ENCODE measurements around the gene DUS4L. TPM values are rescaled to one million over a fixed set of nuclear protein-coding genes. Genes with fewer than 3 reads are reported as not detected.
"Not testable (repeated sequence)": the region's sequence is repeated elsewhere in the genome, so short reads cannot be mapped to it uniquely, and the experiment has no call there.

The DUS4L gene
- total RNA-seq (2014; rRNA removed; shearing (Covaris generic)): 12.5 and 16.0 TPM in 2 replicates

DNA sequence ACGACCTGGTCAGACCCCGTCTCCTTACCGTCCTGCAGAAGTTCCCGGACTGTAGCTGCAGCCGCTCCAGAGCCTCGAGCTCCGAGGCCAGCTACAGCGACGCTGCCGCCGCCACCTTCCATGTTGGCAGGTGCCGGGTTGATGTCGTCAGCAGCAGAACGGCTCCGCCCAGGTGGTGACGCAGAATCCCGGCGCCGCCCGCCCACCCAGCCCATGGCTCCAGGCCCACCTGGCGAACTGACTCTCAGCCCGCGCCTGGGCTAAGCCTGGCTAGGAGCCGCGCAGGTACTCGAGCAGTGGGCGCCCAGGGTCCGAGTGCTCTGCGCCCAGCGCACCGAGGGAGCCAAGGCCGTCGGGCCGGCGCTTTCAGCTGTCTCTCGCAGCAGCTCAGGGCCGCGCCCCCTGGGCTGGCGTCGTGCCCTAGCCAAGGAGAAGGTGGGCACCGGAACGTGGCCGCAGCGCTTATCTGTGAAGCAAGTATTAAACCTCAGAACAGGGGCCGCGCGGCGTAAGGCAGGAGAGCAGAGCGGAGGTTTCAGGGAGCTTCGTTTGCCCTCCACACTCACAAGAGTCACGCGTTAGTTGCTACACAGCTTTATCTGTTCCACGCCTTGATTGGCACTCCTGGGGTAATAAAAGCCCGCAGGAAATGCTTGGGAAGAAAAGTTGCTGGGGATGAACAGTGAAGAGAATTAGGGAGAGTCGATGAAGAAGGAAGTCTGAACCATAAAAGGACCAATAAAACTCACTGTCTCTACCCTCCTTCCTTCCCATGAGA, at the start of gene DUS4L, which contains the start of gene COG5:
Gene DUS4L (plus strand): TSS at position 197 of the 778 bp plus-strand sequence. CDS start 3,100 bp downstream, outside the sequence.
Gene COG5 (minus strand): TSS at position 146 of the 778 bp plus-strand sequence. CDS start 24 bp downstream, at position 122.
- H3K27ac ChIP-seq: peak within 1 kb of the TSS; percentile 75
- DNase-seq: peak; percentile 77 to 85

DNA sequence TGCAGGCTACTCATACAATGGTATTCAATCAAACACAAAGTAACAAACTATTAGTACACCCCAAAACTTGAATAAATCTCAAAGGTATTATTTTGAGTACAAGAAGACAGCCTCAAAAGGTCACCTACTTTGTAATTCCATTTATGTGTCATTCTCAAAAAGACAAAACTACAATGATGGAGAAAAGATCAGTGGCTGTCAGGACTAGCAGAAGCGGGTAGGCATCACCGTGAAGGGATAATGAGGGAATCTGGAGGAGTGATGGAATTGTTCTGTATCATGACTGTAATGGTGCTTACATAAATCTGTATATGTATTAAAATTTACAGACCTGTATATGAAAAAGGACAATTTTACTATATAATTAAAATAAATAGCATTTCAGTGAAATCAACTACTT, 37.1 kb upstream of the DUS4L start:
- H3K36me3 ChIP-seq: peaks cover 3% of the 10 kb centered on the region
- H3K27me3 ChIP-seq: no peaks in the 10 kb centered on the region
- H3K9me3 ChIP-seq (replicated peaks): 0 out of 2 replicates have a peak, but pooled peaks cover 4% of the 10 kb centered on the region
- H3K4me3 ChIP-seq: no peak overlapping the region
- DNase-seq: no peak
- H3K4me1 ChIP-seq: no peaks in the 10 kb centered on the region
- no peak overlapping the region for H3K27ac ChIP-seq

More for the DNA sequence above, at the start of gene DUS4L, which contains the start of gene COG5:
- Histone ChIP-seq H3K4me3 (peak within 1 kb of the TSS; percentile 88), H3K27me3 (no peaks in the 10 kb centered on the region), H3K4me1 (peaks cover 11% of the 10 kb centered on the region), H3K36me3 (no peaks in the 10 kb centered on the region; the same call in 1 of the 2 replicates), H3K9me3 (replicated peaks) (no peaks in the 10 kb centered on the region)

DNA sequence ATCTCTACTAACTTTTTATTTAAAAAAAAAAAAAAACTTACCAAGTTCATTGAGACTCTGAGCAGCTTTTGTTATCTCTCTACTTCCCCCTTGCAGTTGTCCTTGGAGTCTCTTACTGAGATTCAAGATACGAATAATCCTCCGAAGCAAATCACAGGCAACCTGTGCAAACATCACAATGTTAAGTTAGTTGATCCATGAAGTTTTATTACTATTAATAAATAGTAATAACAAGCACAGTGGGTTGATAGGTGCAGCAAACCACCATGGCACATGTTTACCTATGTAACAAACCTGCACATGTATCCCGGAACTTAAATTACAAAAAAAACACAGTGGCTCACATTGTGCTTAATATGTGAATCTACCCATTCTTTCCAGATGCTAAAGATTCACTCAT, 36.6 kb upstream of the DUS4L start:
- Histone ChIP-seq H3K4me1 (no peaks in the 10 kb centered on the region), H3K27me3 (no peaks in the 10 kb centered on the region), H3K27ac (no peak overlapping the region), H3K4me3 (no peak overlapping the region), H3K36me3 (peaks cover 4% of the 10 kb centered on the region; the same call in 1 of the 2 replicates), H3K9me3 (replicated peaks) (0 out of 2 replicates have a peak, but pooled peaks cover 4% of the 10 kb centered on the region)
- DNase-seq: no peak

DNA sequence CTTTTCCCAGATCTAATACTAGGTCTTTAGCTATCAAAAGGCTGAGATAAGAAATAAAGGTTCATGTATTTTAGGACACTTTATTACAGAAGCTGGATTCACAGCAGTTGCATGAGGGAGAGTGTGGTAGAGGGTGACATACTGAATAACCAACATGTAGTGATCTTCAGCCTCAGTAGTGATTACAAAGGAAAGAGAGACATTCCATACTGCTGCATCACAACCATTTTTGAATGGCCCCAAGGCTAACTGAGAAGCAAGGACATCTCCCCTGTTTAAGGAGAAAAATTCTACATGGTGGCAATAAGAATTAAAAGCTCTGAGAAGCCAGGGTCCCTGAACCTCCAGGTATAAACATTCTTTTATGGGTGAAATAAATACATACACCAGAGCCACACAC, 35.3 kb upstream of the DUS4L start:
- no peak overlapping the region for H3K4me3 ChIP-seq
- no peaks in the 10 kb centered on the region for H3K4me1 ChIP-seq
- H3K27me3 ChIP-seq: no peaks in the 10 kb centered on the region
- H3K9me3 ChIP-seq (replicated peaks): 0 out of 2 replicates have a peak, but pooled peaks cover 4% of the 10 kb centered on the region
- no peak for DNase-seq
- peaks cover 6% of the 10 kb centered on the region; the same call in 1 of the 2 replicates for H3K36me3 ChIP-seq
- no peak overlapping the region for H3K27ac ChIP-seq

DNA sequence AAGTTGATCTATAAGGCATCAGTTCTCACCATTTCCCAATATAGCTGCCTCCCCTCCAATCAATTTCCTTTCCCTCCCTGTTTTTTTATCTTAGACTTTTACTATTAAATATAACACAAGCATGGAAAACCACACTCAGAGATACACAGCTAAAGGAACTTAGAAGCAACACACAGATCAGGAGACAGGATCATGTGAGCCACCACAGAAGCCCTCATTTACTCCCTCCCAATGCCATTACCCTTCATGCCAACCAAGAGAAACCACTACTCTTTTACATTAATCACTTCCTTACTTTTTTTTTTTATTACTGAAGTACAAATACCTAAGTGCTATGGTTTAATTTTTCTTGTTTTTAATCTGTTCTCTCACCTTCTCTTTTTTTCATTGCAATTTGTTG, 33.0 kb upstream of the DUS4L start:
- no peaks in the 10 kb centered on the region for H3K4me1 ChIP-seq
- no peak overlapping the region for H3K27ac ChIP-seq
- H3K36me3 ChIP-seq: peaks cover 6% of the 10 kb centered on the region; the same call in 1 of the 2 replicates
- no peak for DNase-seq
- no peaks in the 10 kb centered on the region for H3K27me3 ChIP-seq
- H3K4me3 ChIP-seq: no peak overlapping the region
- H3K9me3 ChIP-seq (replicated peaks): no peaks in the 10 kb centered on the region

DNA sequence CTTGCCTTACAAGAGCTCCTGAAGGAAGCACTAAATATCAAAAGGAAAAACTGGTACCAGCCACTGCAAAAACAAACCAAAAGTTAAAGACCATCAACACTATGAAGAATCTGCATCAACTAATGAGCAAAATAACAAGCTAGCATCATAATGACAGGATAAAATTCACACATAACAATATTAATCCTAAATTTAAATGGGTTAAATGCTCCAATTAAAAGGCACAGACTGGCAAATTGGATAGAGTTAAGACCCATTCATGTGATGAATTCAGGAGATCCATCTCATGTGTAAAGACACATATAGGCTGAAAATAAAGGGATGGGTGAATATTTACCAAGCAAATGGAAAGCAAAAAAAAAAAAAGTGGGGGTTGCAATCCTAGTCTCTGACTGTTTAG, 29.6 kb upstream of the DUS4L start:
- Histone ChIP-seq H3K27ac (no peak overlapping the region), H3K9me3 (replicated peaks) (peaks cover 8% of the 10 kb centered on the region), H3K27me3 (no peaks in the 10 kb centered on the region), H3K4me3 (no peak overlapping the region), H3K36me3 (peaks cover 10% of the 10 kb centered on the region), H3K4me1 (no peaks in the 10 kb centered on the region)
- no peak for DNase-seq

GRCh38 chr7:107537228-107537627, 26.5 kb upstream of the DUS4L start:
- not testable (repeated sequence) for H3K27ac ChIP-seq; H3K9me3 ChIP-seq (replicated peaks); H3K36me3 ChIP-seq; H3K4me3 ChIP-seq; DNase-seq; H3K4me1 ChIP-seq; H3K27me3 ChIP-seq

- H3K27ac ChIP-seq: no peak overlapping the region
- H3K4me1 ChIP-seq: no peaks in the 10 kb centered on the region
- DNase-seq: no peak
- no peak overlapping the region for H3K4me3 ChIP-seq
- H3K9me3 ChIP-seq (replicated peaks): peaks cover 8% of the 10 kb centered on the region
- peaks cover 6% of the 10 kb centered on the region for H3K36me3 ChIP-seq
- H3K27me3 ChIP-seq: no peaks in the 10 kb centered on the region
Observed at GRCh38 chr7:107538001-107538400, 25.8 kb upstream of the DUS4L start.

DNA sequence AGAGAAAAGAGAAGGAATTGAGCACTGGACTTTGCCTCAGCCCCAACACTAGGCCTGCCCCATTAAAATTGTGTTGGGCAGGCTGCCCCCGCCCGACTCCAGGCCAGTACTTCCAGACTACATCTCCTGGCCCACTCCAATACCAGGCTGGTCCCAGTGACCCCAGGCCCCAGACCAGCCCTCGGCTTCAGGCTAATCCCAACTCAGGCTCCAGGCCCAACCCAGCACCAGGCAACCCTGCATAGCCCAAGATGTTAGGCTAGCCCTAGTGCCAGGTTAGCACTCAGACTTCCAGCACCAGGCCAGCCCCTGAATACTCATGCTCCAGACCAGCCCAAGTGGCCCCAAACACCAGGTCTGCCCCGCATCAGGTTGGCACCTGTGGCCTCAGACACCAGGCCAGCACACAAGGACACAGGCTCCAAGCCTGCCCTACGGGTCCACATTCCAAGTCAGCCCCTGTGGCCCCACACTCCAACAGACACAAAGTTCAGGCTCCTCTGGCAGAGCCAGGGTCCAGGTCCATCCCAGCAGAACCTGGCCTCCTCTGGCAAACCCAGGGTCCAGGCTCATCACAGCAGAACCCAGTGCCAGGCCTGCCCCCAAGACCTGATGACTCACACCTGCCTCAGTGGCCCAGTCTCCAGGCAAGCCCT, 20.3 kb upstream of the DUS4L start:
- no peaks in the 10 kb centered on the region for H3K4me1 ChIP-seq
- peaks cover 33% of the 10 kb centered on the region for H3K36me3 ChIP-seq
- no peak for DNase-seq
- H3K27me3 ChIP-seq: no peaks in the 10 kb centered on the region
- no peak overlapping the region for H3K4me3 ChIP-seq
- H3K27ac ChIP-seq: no peak overlapping the region
- peaks cover 14% of the 10 kb centered on the region; the same call in 1 of the 2 replicates for H3K9me3 ChIP-seq (replicated peaks)

GRCh38 chr7:107544848-107545591, 18.8 kb upstream of the DUS4L start:
- H3K4me3 ChIP-seq: no peak overlapping the region
- H3K27ac ChIP-seq: no peak overlapping the region
- H3K36me3 ChIP-seq: peaks cover 33% of the 10 kb centered on the region
- DNase-seq: no peak
- peaks cover 14% of the 10 kb centered on the region; the same call in 1 of the 2 replicates for H3K9me3 ChIP-seq (replicated peaks)
- H3K27me3 ChIP-seq: no peaks in the 10 kb centered on the region
- no peaks in the 10 kb centered on the region for H3K4me1 ChIP-seq

DNA sequence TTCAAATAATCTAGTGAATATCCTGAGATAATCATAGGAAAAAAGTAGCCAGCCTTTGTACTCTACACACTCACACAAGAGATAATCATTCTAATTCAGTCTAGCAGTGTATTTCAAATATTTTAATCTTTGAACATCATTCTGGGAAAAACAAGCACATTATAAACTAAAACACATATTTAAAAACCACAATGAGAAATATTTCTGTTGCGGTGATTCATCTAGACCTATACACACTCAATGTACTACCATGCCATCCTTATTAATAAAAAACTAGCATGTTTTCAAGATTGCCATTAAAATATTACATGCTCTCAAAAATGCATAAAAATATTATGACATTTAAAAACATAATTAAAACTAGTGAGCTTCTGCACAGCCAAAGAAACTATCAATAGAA, 11.8 kb upstream of the DUS4L start:
- H3K27me3 ChIP-seq: no peaks in the 10 kb centered on the region
- H3K9me3 ChIP-seq (replicated peaks): no peaks in the 10 kb centered on the region
- no peak overlapping the region for H3K4me3 ChIP-seq
- no peaks in the 10 kb centered on the region for H3K4me1 ChIP-seq
- peaks cover 19% of the 10 kb centered on the region for H3K36me3 ChIP-seq
- no peak overlapping the region for H3K27ac ChIP-seq
- no peak for DNase-seq

DNA sequence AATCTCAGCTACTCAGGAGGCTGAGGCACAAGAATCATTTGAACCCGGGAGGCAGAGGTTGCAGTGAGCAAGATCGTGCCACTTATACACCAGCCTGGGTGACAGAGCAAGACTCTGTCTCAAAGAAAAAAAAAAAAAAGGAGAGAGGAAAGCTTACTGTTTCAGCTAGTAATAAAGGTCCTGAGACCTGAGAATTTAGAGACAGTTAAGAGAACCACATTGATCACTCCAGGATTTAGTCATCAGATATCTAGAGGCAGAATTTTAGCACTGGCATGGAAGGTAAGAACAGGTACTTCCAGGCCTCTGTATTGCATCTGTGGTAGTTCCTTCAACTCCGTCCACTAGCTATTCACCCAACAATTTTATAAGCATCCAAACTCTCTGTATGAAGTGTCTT, 7.9 kb upstream of the DUS4L start:
- peaks cover 11% of the 10 kb centered on the region for H3K4me1 ChIP-seq
- DNase-seq: no peak
- no peak overlapping the region for H3K27ac ChIP-seq
- no peaks in the 10 kb centered on the region for H3K27me3 ChIP-seq
- peaks cover 19% of the 10 kb centered on the region for H3K36me3 ChIP-seq
- H3K4me3 ChIP-seq: no peak overlapping the region
- H3K9me3 ChIP-seq (replicated peaks): no peaks in the 10 kb centered on the region

DNA sequence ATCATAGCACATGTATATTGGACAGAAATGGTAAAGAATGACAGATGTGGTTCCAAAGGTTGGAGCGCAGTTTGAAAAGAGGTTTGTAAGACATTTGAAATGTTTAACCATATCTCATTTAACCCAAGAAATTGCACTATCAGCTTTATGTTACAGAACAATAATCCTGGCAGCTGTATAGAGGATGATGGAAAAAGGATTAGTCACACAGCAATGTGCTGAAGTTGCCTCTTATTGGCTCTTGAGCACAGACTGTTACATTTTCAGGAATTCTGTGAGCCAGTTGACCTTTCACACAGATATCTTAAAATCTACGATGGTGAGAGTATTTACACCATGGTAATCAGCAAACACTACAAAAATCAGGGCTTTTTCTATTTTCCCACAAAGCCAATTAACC, 3.9 kb upstream of the DUS4L start:
- Histone ChIP-seq H3K36me3 (peaks cover 15% of the 10 kb centered on the region), H3K27me3 (no peaks in the 10 kb centered on the region), H3K27ac (peak overlapping the region; percentile 19), H3K4me3 (no peak overlapping the region), H3K9me3 (replicated peaks) (no peaks in the 10 kb centered on the region), H3K4me1 (peaks cover 11% of the 10 kb centered on the region)
- peak in 1 of 2 experiments; percentile 30 for DNase-seq

GRCh38 chr7:107560898-107561516, 2.8 kb upstream of the DUS4L start:
- Histone ChIP-seq H3K9me3 (replicated peaks) (no peaks in the 10 kb centered on the region), H3K4me3 (no peak overlapping the region), H3K27ac (no peak overlapping the region), H3K36me3 (peaks cover 9% of the 10 kb centered on the region), H3K27me3 (no peaks in the 10 kb centered on the region), H3K4me1 (peaks cover 11% of the 10 kb centered on the region)
- no peak for DNase-seq

Measured in SJCRH30 (cell line).